ENCODE data around the gene HSF4. TPM values are rescaled to one million over a fixed set of nuclear protein-coding genes. Genes with fewer than 3 reads are reported as not detected.

HSF4 gene
- total RNA-seq, 1 experiment from 2014 or later: 39.4 TPM

DNA sequence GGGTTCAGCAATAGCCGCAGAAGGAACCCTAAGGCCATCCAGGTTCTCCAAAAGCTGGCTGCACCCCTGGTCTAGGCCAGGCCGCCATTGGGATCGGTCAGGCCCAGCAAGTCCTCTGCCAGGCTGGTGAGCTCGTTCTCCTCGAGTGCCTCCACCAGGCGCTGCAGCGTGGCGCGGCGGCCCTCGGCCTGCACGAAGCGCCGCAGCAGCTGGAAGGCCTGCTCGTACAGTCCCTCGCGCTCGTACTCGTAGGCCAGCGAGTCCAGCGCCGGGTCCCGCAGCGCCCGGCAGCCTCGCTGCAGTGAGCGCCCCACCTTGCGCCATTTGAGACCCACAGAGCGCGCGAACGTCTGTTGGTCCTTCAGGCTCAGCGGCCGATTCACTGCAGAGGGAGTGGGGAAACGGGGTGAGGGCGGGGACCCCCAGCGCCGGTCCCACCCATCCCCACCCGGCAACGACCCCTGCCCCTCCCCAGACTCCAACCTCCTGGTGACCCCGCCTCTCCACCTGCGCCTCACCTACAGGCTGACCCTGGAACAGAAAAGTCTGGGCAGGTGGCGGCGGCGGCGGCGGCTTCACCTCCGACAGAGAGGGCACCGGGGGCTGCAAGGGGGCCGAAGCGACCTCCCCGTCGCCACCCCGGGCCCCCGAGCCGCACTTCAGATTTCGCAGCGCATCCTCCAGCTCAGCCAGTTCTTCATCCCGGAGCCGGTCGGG is 9.8 kb upstream of the HSF4 start:
- Mint-ChIP-seq H3K4me1 (ENCODE audit: low read depth, unreplicated experiment) (peaks cover 6% of the 10 kb centered on the region), H3K27ac (ENCODE audit: unreplicated experiment) (no peak overlapping the region), H3K4me3 (ENCODE audit: unreplicated experiment) (no peak overlapping the region), H3K9me3 (ENCODE audit: unreplicated experiment) (no peaks in the 10 kb centered on the region), H3K27me3 (ENCODE audit: insufficient read depth, unreplicated experiment) (no peaks in the 10 kb centered on the region), H3K36me3 (ENCODE audit: insufficient read depth, unreplicated experiment) (peaks cover 14% of the 10 kb centered on the region)
- Histone ChIP-seq H3K9me3 (no peaks in the 10 kb centered on the region), H3K4me1 (peaks cover 4% of the 10 kb centered on the region), H3K36me3 (ENCODE audit: control insufficient read depth, insufficient read depth, low read length) (no peaks in the 10 kb centered on the region), H3K4me3 (ENCODE audit: low read depth, low read length) (no peak overlapping the region; the same call in 1 of the 2 replicates), H3K27me3 (replicated peaks; ENCODE audit: control insufficient read depth, insufficient read depth, low read length) (no peaks in the 10 kb centered on the region)
- intact Hi-C loops (cut with micrococcal nuclease; ENCODE audit: unreplicated experiment): loop anchor here (1.0 kb wide), 1 partner anchor 136 kb away; no protein-coding TSS in a partner anchor
- TF ChIP-seq CTCF (IDR thresholded peaks at IDR 0.05; ENCODE audit: insufficient read depth in 1 of 2, low read depth in 1 of 2, low read length in 1 of 2, severe bottlenecking in 1 of 2, unreplicated experiment in 1 of 2): no peak
- ChIA-PET CTCF (interaction anchor here (0.5 to 2.8 kb wide), 30 partner anchors 9 to 282 kb away, joined by 3 to 57 read pairs (median 5); partner anchors contain the start of genes CBFB, CES3, FHOD1 and MATCAP1), POLR2A (interaction anchor here (1.0 to 1.1 kb wide), 2 partner anchors 16 to 137 kb away, joined by 4 to 6 read pairs; partner anchors contain the start of gene NOL3)
- DNase-seq: peak in 1 of 2 experiments; percentile 30
- BruUV-seq (replicated peaks): no TSS peak

- H3K27me3 ChIP-seq (replicated peaks; ENCODE audit: control insufficient read depth, insufficient read depth, low read length): no peaks in the 10 kb centered on the region
- H3K4me1 Mint-ChIP-seq (ENCODE audit: low read depth, unreplicated experiment): peaks cover 6% of the 10 kb centered on the region
- H3K36me3 Mint-ChIP-seq (ENCODE audit: insufficient read depth, unreplicated experiment): peaks cover 16% of the 10 kb centered on the region
- no peaks in the 10 kb centered on the region for H3K36me3 ChIP-seq (ENCODE audit: control insufficient read depth, insufficient read depth, low read length)
- no peak overlapping the region for H3K27ac Mint-ChIP-seq (ENCODE audit: unreplicated experiment)
- intact Hi-C loops (cut with micrococcal nuclease; ENCODE audit: unreplicated experiment): loop anchor here (1.0 kb wide), 1 partner anchor 137 kb away; no protein-coding TSS in a partner anchor
- no peak overlapping the region; the same call in 1 of the 2 replicates for H3K4me3 ChIP-seq (ENCODE audit: low read depth, low read length)
- peak; percentile 86 to 92 for TF ChIP-seq CTCF (IDR thresholded peaks at IDR 0.05; ENCODE audit: insufficient read depth in 1 of 2, low read depth in 1 of 2, low read length in 1 of 2, severe bottlenecking in 1 of 2, unreplicated experiment in 1 of 2)
- peak; percentile 51 to 87 for DNase-seq
- no peaks in the 10 kb centered on the region for H3K9me3 Mint-ChIP-seq (ENCODE audit: unreplicated experiment)
- H3K4me1 ChIP-seq: peaks cover 4% of the 10 kb centered on the region
- ChIA-PET CTCF (interaction anchor here (0.5 to 1.5 kb wide), 30 partner anchors 10 to 282 kb away, joined by 3 to 57 read pairs (median 4); partner anchors contain the start of genes CBFB, CES3, FHOD1 and MATCAP1), POLR2A (interaction anchor here (1.0 to 1.1 kb wide), 2 partner anchors 15 to 138 kb away, joined by 4 to 6 read pairs; partner anchors contain the start of gene NOL3)
- H3K9me3 ChIP-seq: no peaks in the 10 kb centered on the region
- H3K4me3 Mint-ChIP-seq (ENCODE audit: unreplicated experiment): no peak overlapping the region
- H3K27me3 Mint-ChIP-seq (ENCODE audit: insufficient read depth, unreplicated experiment): no peaks in the 10 kb centered on the region
- BruUV-seq (replicated peaks): no TSS peak
These were observed 9.0 kb upstream of the HSF4 start for GRCh38 chr16:67155295-67156142.
